Measurements from ENCODE around the gene C17orf113.

DNA sequence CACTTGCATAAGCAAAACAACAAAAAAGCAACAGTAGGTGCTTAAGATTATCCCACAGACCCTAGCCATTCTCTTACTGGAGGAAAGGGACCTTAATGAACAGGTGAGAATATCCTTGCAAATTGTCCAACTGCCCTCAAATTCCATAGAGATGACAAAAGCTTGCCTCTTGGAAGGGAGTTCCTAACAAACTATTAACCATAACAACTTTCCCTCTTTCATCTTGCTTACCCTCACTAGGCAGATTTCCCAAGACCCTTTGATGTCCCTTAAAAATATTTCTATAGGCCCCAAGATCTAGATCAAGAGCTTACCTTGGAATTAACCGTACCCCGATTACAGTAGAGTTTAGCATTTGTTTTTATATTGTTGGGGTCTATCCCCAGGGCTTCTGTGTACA lies 62.0 kb downstream of the C17orf113 start:
- TF ChIP-seq, protein P1, sequence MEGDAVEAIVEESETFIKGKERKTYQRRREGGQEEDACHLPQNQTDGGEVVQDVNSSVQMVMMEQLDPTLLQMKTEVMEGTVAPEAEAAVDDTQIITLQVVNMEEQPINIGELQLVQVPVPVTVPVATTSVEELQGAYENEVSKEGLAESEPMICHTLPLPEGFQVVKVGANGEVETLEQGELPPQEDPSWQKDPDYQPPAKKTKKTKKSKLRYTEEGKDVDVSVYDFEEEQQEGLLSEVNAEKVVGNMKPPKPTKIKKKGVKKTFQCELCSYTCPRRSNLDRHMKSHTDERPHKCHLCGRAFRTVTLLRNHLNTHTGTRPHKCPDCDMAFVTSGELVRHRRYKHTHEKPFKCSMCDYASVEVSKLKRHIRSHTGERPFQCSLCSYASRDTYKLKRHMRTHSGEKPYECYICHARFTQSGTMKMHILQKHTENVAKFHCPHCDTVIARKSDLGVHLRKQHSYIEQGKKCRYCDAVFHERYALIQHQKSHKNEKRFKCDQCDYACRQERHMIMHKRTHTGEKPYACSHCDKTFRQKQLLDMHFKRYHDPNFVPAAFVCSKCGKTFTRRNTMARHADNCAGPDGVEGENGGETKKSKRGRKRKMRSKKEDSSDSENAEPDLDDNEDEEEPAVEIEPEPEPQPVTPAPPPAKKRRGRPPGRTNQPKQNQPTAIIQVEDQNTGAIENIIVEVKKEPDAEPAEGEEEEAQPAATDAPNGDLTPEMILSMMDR (conservative IDR thresholded peaks at IDR 0.05 in 1 of 2, IDR thresholded peaks at IDR 0.05 in 1 of 2; ENCODE audit: low read depth in 1 of 2, low read length in 2 of 2) = no peak
- TF ChIP-seq EZH2 (IDR thresholded peaks at IDR 0.05; ENCODE audit: low read length, missing control alignments) = no peak
